ENCODE measurements around the gene ATP1A3. TPM values are rescaled to one million over a fixed set of nuclear protein-coding genes. Genes with fewer than 3 reads are reported as not detected.
"Not testable (repeated sequence)": the region's sequence is repeated elsewhere in the genome, so short reads cannot be mapped to it uniquely, and the experiment has no call there.

The ATP1A3 gene
- total and polyA plus RNA-seq, 2 donors (not counting 1 experiment from before 2014, with no cell fraction given) = 1.2 to 3.8 TPM

- H2AFZ ChIP-seq (ENCODE audit: insufficient read depth, low read depth, low read length, poor library complexity, severe bottlenecking) = peak overlapping the region; percentile 60
- ATAC-seq (ENCODE audit: low read depth) (peak; percentile 39), DNase-seq (peak; percentile 74)
- H3K27ac ChIP-seq (ENCODE audit: low read length in 2 of 2) = peak overlapping the region; percentile 86 to 91
- no peaks in the 10 kb centered on the region for H3K9me3 Mint-ChIP-seq (ENCODE audit: insufficient read depth)
- peak overlapping the region in 4 of 5 experiments; percentile 52 to 88 (median 70) for H3K4me3 ChIP-seq (ENCODE audit: control extremely low read depth in 1 of 5, extremely low read depth in 1 of 5, insufficient read depth in 1 of 5, low read depth in 2 of 5, low read length in 4 of 5)
- no peaks in the 10 kb centered on the region for H3K9me3 ChIP-seq (ENCODE audit: control extremely low read depth in 1 of 3, control insufficient read depth in 2 of 3, insufficient read depth in 1 of 3, low read length in 2 of 3)
- CTCF ChIA-PET = interaction anchor here (1.3 to 3.5 kb wide), 3 partner anchors 11 to 80 kb away, joined by 4 to 18 read pairs (median 9); partner anchors contain the start of gene RPS19
- H3K79me2 ChIP-seq (ENCODE audit: control insufficient read depth, insufficient read depth, low read length) = peaks cover 2% of the 10 kb centered on the region
- POLR2A ChIA-PET = interaction anchor here (0.6 to 2.3 kb wide), 2 partner anchors 59 to 67 kb away, joined by 8 read pairs; no protein-coding TSS in a partner anchor
- H3K4me1 Mint-ChIP-seq = peaks cover 57% of the 10 kb centered on the region
- TF ChIP-seq EZH2 (IDR thresholded peaks at IDR 0.05; ENCODE audit: borderline replicate concordance, insufficient read depth, low read depth, low read length, poor library complexity, severe bottlenecking) (no peak), CTCF (IDR thresholded peaks at IDR 0.05) (no peak)
- H3K4me1 ChIP-seq (ENCODE audit: control insufficient read depth in 2 of 2, insufficient read depth in 2 of 2, low read length in 2 of 2) = peaks cover 47 to 73% of the 10 kb centered on the region in 2 donors
- H4K20me1 ChIP-seq (ENCODE audit: control insufficient read depth, insufficient read depth, low read length, poor library complexity, severe bottlenecking) = no peaks in the 10 kb centered on the region
- H3K27me3 Mint-ChIP-seq = no peaks in the 10 kb centered on the region
- WGBS (ENCODE audit: insufficient coverage) = 3% methylated on average over 64 of the region's 83 CpGs
- H3K4me2 ChIP-seq (replicated peaks; ENCODE audit: low read depth, low read length, poor library complexity, severe bottlenecking) = peak overlapping the region; percentile 100
- H3K4me3 Mint-ChIP-seq = peak overlapping the region; percentile 92
- no peaks in the 10 kb centered on the region for H3K36me3 ChIP-seq (replicated peaks in 1 of 2; ENCODE audit: control extremely low read depth in 1 of 2, control insufficient read depth in 1 of 2, extremely low read depth in 1 of 2, insufficient read depth in 2 of 2, low read length in 1 of 2)
- peak overlapping the region; percentile 95 for H3K27ac Mint-ChIP-seq
- H3K27me3 ChIP-seq (replicated peaks in 1 of 4; ENCODE audit: control extremely low read depth in 1 of 4, control insufficient read depth in 3 of 4, insufficient read depth in 4 of 4, low read length in 3 of 4) = no peaks in the 10 kb centered on the region
- H3K9ac ChIP-seq (ENCODE audit: low read length) = peak overlapping the region; percentile 91
- intact Hi-C loops (cut with micrococcal nuclease) = no loop called here
These were observed 53.9 kb downstream of the ATP1A3 start for GRCh38 chr19:41939861-41940730.

GRCh38 chr19:41939209-41939608 is 54.8 kb downstream of the ATP1A3 start:
- H3K27me3 Mint-ChIP-seq; H3K4me3 ChIP-seq (ENCODE audit: control extremely low read depth in 1 of 5, extremely low read depth in 1 of 5, insufficient read depth in 1 of 5, low read depth in 2 of 5, low read length in 4 of 5); ATAC-seq (ENCODE audit: low read depth); H3K9me3 ChIP-seq (ENCODE audit: control extremely low read depth in 1 of 3, control insufficient read depth in 2 of 3, insufficient read depth in 1 of 3, low read length in 2 of 3); DNase-seq; H3K36me3 ChIP-seq (replicated peaks in 1 of 2; ENCODE audit: control extremely low read depth in 1 of 2, control insufficient read depth in 1 of 2, extremely low read depth in 1 of 2, insufficient read depth in 2 of 2, low read length in 1 of 2); H4K20me1 ChIP-seq (ENCODE audit: control insufficient read depth, insufficient read depth, low read length, poor library complexity, severe bottlenecking); H3K4me3 Mint-ChIP-seq; H3K9ac ChIP-seq (ENCODE audit: low read length); H3K27me3 ChIP-seq (replicated peaks in 1 of 4; ENCODE audit: control extremely low read depth in 1 of 4, control insufficient read depth in 3 of 4, insufficient read depth in 4 of 4, low read length in 3 of 4); H3K9me3 Mint-ChIP-seq (ENCODE audit: insufficient read depth); H2AFZ ChIP-seq (ENCODE audit: insufficient read depth, low read depth, low read length, poor library complexity, severe bottlenecking); intact Hi-C loops (cut with micrococcal nuclease): not testable (repeated sequence)
- Histone ChIP-seq H3K27ac (ENCODE audit: low read length in 2 of 2) (peak overlapping the region in 1 of 2 donors; percentile 91), H3K79me2 (ENCODE audit: control insufficient read depth, insufficient read depth, low read length) (peaks cover 11% of the 10 kb centered on the region), H3K4me1 (ENCODE audit: control insufficient read depth in 2 of 2, insufficient read depth in 2 of 2, low read length in 2 of 2) (peaks cover 47 to 73% of the 10 kb centered on the region in 2 donors), H3K4me2 (replicated peaks; ENCODE audit: low read depth, low read length, poor library complexity, severe bottlenecking) (peak overlapping the region; percentile 100)
- ChIA-PET POLR2A (interaction anchor here (0.6 to 2.3 kb wide), 2 partner anchors 58 to 66 kb away, joined by 8 read pairs; no protein-coding TSS in a partner anchor), CTCF (interaction anchor here (1.3 kb wide), 1 partner anchor 79 kb away, joined by 9 read pairs; the partner anchor contains the start of gene RPS19)
- peaks cover 56% of the 10 kb centered on the region for H3K4me1 Mint-ChIP-seq
- H3K27ac Mint-ChIP-seq = peak overlapping the region; percentile 32

Measured in B cell (primary cell).